Fibroblast of the conjunctiva (primary cell): ENCODE data around the gene CFAP43.
A peak's percentile ranks its signal among the peaks of the same experiment; 100 is the strongest.
"Not testable (repeated sequence)": the region's sequence is repeated elsewhere in the genome, so short reads cannot be mapped to it uniquely, and the experiment has no call there.

Experiments used
- DNase-seq: peaks from one replicate; pipeline ENCODE4 v3.0.0-alpha.2; 2010; ENCODE audit warnings: low read depth

CFAP43 gene

DNA sequence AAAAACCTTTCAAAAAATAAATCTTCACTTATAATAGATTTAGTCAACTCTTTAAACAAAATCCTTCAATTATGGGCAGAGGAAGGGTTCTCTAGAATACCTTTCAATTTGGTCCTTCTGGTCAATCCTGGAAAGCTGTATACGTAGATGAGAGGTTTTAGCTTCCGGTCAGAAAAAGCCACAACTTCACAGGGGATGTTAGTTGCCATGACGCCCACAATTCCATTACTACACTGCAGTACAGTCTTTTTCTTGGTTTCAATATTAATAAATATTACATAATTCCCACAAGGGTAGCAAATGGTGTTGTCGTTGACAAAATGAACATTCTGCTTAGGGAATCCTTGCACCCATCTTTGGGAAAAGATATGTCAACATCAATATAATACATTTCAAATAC, 1.7 kb downstream of the CFAP43 start:
- DNase-seq: no peak

DNA sequence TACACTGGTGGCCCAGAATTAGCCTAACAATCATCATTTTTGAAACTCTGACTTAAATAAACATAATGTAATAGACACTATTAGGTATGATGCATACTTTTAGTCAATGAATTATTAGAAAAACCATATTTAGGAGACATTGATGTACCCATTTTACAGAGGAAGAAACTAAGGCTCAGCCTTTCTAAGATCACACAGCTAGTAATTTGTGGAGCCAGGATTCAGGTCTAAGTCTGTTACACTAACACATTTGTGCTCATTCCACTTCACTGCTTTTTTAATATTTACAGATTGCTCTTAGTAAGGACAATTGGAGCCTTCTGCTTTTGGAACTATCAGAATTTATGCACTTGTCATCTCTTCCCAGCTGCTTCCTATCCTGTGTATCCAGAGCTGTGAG, 8.9 kb downstream of the CFAP43 start:
- no peak for DNase-seq

DNA sequence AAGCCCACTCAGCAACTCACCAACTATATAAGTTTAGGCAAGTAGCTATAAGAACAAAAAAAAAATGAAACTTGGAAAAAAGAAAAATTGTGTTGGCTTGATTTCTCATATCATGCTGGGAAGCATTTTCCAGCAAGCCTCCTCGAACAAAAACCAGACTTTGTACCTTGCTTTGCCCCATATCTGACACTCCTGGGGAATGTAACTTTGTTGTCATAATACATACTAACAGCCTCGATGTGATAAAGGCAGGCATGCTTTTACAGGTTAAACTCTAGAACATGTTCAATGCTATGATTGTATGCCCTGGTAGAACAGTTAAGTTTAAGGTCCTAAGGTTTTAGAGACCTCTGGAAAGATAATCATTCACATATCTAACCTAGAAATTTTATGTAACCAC, 11.6 kb downstream of the CFAP43 start:
- no peak for DNase-seq

GRCh38 chr10:104218751-104219150, 13.4 kb downstream of the CFAP43 start:
- no peak for DNase-seq

- DNase-seq: no peak
Measured at GRCh38 chr10:104216631-104217030, 15.5 kb downstream of the CFAP43 start.

- peak; percentile 22 for DNase-seq
Measured at GRCh38 chr10:104209575-104210198, 22.5 kb downstream of the CFAP43 start.

- DNase-seq: no peak
Measured at GRCh38 chr10:104208730-104209129, 23.4 kb downstream of the CFAP43 start.

GRCh38 chr10:104202231-104202630, 29.9 kb downstream of the CFAP43 start:
- DNase-seq: no peak

GRCh38 chr10:104201636-104202035, 30.5 kb downstream of the CFAP43 start:
- DNase-seq: no peak

DNA sequence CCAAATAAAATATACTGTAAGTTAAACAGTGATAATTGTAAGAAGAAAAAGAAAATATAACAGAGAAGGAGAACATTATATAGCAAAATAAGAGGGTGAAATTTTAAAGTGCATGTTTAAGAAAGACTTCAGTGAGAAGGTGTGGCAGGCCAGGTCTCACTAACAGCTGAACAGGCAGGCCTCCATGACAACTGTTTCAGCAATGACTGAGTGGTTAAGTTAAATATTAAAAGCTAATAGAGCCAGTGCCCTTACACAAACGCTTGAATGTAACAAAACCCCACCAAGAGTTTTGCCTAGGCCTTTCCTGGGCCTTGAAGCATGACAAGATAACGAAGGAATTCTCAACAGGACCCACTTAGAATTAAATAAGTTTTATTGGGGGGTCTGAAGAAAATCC, 32.6 kb downstream of the CFAP43 start:
- no peak for DNase-seq

GRCh38 chr10:104197364-104197763, 34.8 kb downstream of the CFAP43 start:
- no peak for DNase-seq

GRCh38 chr10:104195706-104196105, 36.5 kb downstream of the CFAP43 start:
- no peak for DNase-seq

DNA sequence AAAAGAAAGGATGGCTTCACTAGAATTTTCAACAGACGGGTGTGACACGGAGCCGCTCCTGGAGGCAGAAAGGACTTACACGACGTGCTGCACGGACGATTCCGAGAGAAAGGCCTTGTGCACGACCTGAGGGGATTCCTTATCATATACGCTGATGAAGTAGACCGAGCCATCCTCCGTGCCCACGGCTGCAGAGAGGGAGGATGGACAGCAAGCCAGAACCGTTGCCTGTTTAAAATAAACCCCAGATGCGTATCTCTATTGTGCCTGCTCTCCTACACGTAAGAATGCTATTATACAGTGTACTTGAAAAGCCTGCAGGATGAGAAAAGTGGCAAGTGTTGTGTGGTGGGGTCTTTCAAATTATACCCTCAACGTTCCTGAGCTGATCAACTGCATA, 38.4 kb downstream of the CFAP43 start:
- no peak for DNase-seq

GRCh38 chr10:104190695-104191094, 41.5 kb downstream of the CFAP43 start:
- no peak for DNase-seq

GRCh38 chr10:104183682-104184081, 48.5 kb downstream of the CFAP43 start:
- no peak for DNase-seq

DNA sequence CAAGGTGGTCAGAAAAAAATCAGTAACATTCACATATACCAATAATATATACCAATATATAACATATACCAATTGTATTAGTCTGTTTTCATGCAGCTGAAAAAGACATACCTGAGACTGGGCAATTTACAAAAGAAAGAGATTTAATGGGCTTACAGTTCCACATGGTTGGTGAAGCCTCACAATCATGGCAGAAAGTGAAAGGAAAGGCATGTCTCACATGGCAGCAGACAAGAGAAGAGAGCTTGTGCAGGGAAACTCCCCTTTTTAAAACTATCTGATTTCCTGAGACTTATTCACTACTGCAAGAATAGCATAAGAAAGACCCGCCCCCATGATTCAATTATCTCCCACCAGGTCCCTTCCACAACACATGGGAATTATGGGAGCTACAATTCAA, 58.0 kb downstream of the CFAP43 start:
- not testable (repeated sequence) for DNase-seq

DNA sequence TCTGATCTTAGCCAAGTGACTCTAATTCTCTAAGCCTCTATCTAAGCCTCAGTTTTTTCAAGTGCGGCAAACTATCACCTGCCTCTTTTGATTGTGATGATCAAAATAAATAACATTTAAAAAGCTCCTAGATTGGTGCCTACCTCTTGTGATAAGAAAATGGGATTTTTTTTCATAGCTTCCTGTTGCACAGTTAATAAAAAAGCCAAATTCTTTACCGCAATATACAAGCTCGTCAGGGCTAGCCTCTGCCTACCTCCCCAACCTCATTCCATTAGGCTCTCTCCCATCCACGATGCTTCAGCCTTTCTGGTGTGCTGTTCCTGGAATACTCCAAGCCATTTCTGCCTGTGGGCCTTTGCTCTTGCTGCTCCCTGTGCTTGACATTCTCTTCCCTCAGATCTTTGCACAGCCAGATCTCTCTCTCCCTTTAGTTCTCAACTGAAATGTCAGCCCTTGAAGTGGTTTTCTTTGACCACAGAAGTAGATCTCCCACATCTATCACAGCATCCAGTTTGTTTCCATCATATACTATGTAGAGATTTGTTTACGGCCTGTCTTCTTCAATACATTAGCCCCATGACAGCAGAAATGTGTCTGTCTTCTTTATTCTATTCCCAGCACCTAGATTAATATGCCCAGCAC, 61.4 kb downstream of the CFAP43 start:
- DNase-seq: no peak

GRCh38 chr10:104155591-104155990, 76.6 kb downstream of the CFAP43 start:
- no peak for DNase-seq

GRCh38 chr10:104151737-104152136, 80.4 kb downstream of the CFAP43 start:
- no peak for DNase-seq

GRCh38 chr10:104150139-104150538, 82.0 kb downstream of the CFAP43 start:
- DNase-seq: no peak

GRCh38 chr10:104146882-104147281, 85.3 kb downstream of the CFAP43 start:
- DNase-seq: no peak

DNA sequence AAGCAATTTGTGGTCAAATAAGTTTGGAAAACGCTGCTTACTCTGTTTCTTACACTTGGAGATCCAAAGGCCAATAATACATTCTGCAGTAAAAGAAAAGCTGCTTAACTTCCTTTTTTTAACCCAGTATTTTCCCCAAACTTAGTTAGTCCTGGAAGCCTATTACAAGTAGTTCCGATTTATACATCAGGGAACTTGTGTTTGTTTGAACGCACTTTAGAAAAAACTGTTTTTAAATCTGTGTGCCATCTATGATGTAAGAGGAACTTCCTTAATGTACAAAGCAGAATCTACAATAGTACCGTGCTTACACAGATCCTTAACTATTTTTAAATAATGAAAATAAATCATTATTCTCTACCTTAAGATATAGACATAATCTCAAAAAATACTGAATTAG, 87.2 kb downstream of the CFAP43 start:
- DNase-seq: no peak

GRCh38 chr10:104143829-104144228, 88.3 kb downstream of the CFAP43 start:
- no peak for DNase-seq

DNA sequence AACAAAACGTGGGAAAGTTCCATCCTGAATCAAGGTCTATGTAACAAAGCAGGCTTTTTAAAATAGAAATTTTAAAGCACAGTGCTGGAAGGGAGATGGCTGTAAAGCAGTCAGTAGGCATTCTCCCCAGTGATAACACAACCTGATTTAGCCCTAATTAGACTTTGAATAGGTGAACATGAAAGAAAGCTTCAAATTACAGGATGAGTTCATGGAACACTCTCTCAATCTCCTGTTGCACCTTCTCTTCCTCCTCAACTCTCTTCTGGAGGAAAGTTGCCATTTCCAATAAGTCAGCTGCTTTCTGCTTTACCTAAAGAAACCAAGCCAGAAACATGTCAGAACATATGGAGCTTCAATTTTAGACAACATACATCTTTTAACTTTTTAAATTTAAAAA, 90.1 kb downstream of the CFAP43 start:
- DNase-seq: no peak
